Glomerular endothelial cell (primary cell): ENCODE measurements around the gene API5. TPM values are rescaled to one million over a fixed set of nuclear protein-coding genes. Genes with fewer than 3 reads are reported as not detected.

Source experiments
- DNase-seq: peaks from one replicate; pipeline ENCODE4 v3.0.0-alpha.2; 2011; ENCODE audit warnings: low read depth, low spot score; ENCODE audit errors: extremely low read depth
- total RNA-seq: library from RNA; depleted of rRNA; stranded (reverse); fragments of >200 nt; gene quantifications from 2 replicates; pipeline ENCODE4 v1.2.3, GENCODE V29; 2015

Gene API5
- total RNA-seq, 1 donor from 2014 or later, result 81.9 TPM

- peak; percentile 54 for DNase-seq
These were observed 47.1 kb downstream of the API5 start, which contains the start of gene TTC17 for GRCh38 chr11:43358801-43359421. TTC17 (plus strand) TSS chr11:43358920; CDS start chr11:43358955, 35 bp downstream.

GRCh38 chr11:43359422-43359818 lies 47.6 kb downstream of the API5 start:
- DNase-seq, result no peak

DNA sequence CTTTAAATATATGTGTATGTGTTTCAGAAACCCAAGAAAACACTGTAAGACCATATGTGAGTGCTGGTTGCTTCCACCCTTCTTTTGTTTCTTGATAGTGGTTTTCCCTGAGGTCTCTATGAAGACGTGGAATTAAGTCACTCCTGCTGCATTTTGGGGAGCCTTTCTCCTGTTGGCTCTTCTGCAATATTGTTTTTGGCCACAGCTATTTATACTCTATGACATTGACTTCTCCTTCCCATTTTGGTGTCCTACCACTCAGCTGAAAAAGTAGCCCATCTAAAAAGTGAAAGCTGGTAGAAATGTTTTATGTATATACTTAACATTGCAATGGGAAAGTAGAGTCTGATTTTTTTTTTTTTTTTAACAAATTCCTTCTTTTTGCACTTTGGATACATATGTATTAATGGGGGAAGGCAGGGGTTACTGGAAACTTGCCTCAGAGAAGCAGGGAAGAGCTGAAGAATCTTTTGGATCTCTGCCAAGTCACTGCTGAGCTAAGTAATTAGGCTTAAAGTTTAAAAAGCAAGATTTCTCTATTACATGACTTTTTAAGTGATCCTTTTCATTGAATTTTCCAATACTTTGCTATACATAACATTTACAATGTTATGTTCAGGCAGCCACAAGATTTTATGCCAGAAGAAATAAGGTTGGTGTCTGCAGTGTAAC lies 48.7 kb downstream of the API5 start:
- DNase-seq, result no peak

DNA sequence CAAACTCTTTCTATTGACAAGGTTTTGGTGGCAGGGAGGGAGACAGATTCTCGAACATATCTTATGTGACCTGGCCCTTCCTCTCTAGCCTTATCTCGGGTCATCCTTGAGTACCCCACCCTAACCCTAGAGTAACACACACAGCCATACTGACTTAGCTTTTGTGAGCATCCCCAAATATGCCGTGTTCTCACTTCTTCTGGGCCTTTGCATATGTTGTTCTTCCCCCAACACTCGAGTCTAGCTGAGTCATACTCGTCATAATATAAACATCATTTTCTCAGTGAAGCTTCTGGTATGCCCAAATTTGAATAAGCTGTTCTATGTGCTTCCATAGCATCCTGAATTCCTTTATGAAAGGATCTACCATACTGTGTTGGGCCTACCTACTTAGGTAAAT lies 54.9 kb downstream of the API5 start:
- DNase-seq, result no peak

- no peak for DNase-seq
These were observed 55.8 kb downstream of the API5 start for GRCh38 chr11:43367382-43368178.

DNA sequence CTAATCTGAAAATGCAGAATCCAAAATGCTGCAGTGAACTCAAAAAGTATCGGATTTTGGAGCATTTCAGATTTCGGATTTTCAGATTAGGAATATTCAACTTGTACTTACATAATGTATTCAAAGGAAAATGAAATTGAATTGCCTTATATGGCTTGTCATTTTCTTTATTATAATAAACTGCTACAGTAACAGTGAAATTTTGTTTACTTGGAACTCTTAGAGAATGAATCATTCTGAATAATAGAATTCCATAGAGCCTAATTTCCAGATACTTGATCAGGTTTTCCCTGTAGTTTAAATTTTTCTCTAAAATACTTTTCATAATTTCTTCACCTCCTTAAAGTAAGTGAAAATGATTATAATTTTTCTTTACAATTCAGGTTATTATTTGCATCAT lies 64.3 kb downstream of the API5 start:
- DNase-seq, result no peak

DNA sequence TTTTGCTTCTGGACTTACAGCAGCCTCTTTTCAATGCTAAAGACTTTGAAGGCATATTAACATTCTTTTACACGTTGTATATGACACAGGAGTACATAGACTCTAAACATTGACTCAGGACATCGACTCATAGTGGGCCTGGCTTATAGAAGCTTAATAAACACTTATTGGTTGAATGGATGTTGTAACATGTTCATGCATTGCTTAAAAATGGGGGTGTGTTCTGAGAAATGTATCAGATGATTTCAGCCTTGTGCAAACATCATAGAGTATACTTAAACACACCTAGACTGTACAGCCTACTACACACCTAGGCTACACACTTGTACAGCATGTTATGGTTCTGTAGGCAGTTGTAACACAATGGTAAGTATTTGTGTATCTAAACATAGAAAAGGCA lies 64.8 kb downstream of the API5 start:
- DNase-seq, result no peak

GRCh38 chr11:43377389-43377788 lies 65.6 kb downstream of the API5 start:
- DNase-seq, result no peak

GRCh38 chr11:43378897-43379296 lies 67.1 kb downstream of the API5 start:
- DNase-seq, result no peak

DNA sequence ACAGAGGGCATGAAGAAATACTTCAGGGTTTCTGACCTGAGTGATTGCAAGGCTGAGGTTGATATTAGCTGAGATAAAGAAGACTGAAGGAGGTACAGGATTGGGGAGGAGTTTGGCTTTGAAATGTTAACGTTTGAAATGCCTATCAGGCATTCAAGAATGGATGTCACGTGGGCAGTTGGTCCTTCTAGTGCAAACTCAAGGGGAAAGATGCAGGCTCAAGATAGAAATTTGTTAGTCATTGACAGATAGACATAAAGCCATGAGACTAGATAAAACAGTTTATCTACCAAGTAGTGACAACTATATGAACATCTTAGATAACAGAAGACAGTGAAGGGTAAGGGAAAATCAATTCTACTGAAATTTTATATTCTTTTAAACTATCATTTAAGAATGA lies 70.0 kb downstream of the API5 start:
- DNase-seq, result no peak

DNA sequence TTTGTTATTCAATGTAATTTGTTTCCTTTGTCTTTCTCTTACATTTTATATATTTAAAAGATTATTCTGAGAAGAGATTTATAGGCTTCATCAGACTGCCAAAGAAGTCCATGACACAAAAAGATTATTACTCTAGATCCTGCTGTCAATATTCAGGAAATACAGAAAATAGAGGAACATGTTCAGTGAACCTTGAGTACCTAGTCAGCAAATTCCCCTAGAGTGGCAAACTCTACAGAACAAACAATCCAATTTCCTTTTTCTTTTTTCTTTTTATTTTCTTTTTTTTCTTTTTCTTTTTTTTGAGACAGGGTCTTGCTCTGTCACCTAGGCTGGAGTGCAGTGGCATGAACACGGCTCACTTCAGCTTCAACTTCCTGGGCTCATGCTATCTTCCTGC lies 70.8 kb downstream of the API5 start:
- no peak for DNase-seq

- no peak for DNase-seq
These were observed 72.6 kb downstream of the API5 start for GRCh38 chr11:43384393-43384792.

DNA sequence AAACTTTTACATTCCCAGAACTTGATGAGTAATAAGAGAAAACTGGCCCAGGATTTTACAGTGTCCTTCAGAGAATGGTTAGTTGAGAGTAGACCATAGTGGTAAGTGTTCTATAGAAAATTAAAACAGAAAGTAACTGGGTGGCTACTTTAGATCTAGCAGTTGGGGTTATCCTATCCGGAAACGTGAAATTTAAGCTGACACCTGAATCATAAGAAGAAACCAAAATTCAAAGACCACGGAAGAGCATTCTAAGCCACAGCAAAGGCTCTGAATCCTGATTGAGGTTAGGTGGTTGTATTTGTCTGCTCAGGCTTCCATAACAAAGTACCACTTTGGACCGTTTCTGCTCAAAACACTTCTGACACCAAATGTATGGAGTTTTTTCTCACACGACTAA lies 80.9 kb downstream of the API5 start:
- DNase-seq, result no peak

- no peak for DNase-seq
These were observed 82.1 kb downstream of the API5 start for GRCh38 chr11:43393765-43394355.

Other genes starting within 250 kb of the API5 start
- gene TTC17, start 46.9 kb downstream of the API5 start, total RNA-seq, result 51.8 and 90.1 TPM in 2 replicates